Muscle of leg (tissue), 11 donors: ENCODE results near the gene FOSB. TPM values are rescaled to one million over a fixed set of nuclear protein-coding genes. Genes with fewer than 3 reads are reported as not detected.

Source experiments
- DNase-seq: peaks from one replicate; pipeline ENCODE4 v3.0.0; 2013
- H3K27ac ChIP-seq: one replicate; pipeline ENCODE4 v1.5.1; 2013; ENCODE audit warnings: mild to moderate bottlenecking, low read length, control low read depth
- H3K27me3 ChIP-seq: one replicate; pipeline ENCODE4 v1.6.1; 2013; ENCODE audit warnings: low read length; ENCODE audit not compliant: control insufficient read depth, insufficient read depth
- H3K36me3 ChIP-seq: one replicate; pipeline ENCODE4 v1.6.1; 2013; ENCODE audit warnings: low read length; ENCODE audit not compliant: control insufficient read depth, insufficient read depth
- H3K4me1 ChIP-seq: one replicate; pipeline ENCODE4 v1.6.1; 2013; ENCODE audit warnings: low read length; ENCODE audit not compliant: control insufficient read depth, insufficient read depth
- H3K4me3 ChIP-seq: one replicate; pipeline ENCODE4 v1.5.1; 2013; ENCODE audit warnings: low read length, control low read depth
- H3K9me3 ChIP-seq: replicated peaks from 2 replicates; pipeline ENCODE4 v1.6.1; 2013; ENCODE audit warnings: low read depth, low read length; ENCODE audit not compliant: control insufficient read depth
- WGBS: methylation state at CpG from one replicate; pipeline ENCODE4 v1.1.5; 2013; ENCODE audit warnings: missing lambda C conversion rate; ENCODE audit not compliant: insufficient coverage; 5-methylcytosine and 5-hydroxymethylcytosine counted together
- polyA plus RNA-seq, 8 donors: library from polyadenylated mRNA; unstranded; fragments of 120-200 nt; gene quantifications; one replicate each; pipeline versions ENCODE4 v1.2.1 to v1.2.3, GENCODE V29; 2013; ENCODE audit warnings: inconsistent platforms in 1 of 8, low replicate concordance in 1 of 8; ENCODE audit not compliant: insufficient read length in 8 of 8, insufficient read depth in 1 of 8
- total RNA-seq: library from RNA; stranded (reverse); fragments of 120-200 nt; gene quantifications from one replicate; pipeline ENCODE4 v1.2.4, GENCODE V29; 2013

FOSB gene
- total and polyA plus RNA-seq, 9 donors = 16.7 to 194 (median 54.9) TPM

DNA sequence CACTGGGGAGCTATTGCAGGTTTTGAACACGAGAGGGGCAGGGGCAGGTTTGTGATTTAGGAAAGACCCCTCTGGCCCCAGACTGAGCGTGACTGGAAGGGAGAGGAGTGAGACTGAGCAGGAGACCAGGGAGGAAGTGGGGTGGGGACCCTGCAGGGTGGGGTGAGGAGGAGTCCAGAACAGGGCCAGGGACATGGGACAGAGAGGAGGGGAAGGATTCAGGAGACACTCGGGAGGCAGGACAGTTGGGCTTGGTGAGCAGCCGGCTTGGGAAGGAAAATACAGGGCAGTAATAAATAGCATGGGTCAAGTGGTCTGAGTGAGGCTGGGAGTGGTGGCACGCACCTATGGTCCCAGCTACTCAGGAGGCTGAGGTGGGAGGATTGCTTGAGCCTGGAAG is 9.4 kb downstream of the FOSB start:
- Histone ChIP-seq H3K36me3 (peaks cover 6% of the 10 kb centered on the region), H3K27ac (no peak overlapping the region), H3K27me3 (peaks cover 48% of the 10 kb centered on the region), H3K4me3 (no peak overlapping the region), H3K4me1 (peaks cover 31% of the 10 kb centered on the region), H3K9me3 (no peaks in the 10 kb centered on the region)
- 31% methylated on average over 4 of the region's 5 CpGs for WGBS
- DNase-seq = no peak

DNA sequence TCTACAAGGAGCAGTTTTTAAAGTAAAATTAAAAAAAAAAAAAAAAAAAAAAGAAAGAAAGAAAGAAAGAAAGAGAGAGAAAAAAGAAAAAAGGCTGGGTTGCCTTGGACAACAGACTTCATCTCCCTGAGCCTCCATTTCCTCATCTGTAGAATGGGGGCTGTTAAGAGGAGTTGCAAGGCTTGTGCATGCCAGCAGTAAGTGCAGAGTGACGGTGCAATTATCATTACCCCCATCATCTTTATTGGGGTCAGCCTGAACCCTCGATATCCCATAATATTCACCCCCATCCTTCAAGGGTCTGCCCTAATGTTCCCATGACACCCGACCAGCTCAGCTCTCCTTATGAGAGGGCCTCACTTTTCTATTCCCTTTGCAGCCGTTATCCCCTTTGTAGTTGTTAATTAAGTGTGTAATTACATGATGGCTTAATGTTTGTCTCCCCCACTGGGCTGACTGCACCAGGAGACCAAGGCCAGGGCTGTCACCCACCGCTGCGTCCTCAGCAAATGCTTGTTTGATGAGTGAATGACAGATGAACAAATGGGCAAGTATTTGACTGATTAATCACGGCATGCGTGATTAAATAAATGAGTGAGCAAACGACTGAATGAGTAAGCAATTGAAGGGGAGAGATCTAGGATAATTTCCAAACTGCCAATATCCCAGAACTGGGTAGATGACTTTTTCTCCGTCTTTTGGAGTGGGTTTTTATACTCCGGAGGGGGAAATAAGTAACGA is 10.1 kb downstream of the FOSB start:
- no peaks in the 10 kb centered on the region for H3K9me3 ChIP-seq
- DNase-seq = peak; percentile 67

DNA sequence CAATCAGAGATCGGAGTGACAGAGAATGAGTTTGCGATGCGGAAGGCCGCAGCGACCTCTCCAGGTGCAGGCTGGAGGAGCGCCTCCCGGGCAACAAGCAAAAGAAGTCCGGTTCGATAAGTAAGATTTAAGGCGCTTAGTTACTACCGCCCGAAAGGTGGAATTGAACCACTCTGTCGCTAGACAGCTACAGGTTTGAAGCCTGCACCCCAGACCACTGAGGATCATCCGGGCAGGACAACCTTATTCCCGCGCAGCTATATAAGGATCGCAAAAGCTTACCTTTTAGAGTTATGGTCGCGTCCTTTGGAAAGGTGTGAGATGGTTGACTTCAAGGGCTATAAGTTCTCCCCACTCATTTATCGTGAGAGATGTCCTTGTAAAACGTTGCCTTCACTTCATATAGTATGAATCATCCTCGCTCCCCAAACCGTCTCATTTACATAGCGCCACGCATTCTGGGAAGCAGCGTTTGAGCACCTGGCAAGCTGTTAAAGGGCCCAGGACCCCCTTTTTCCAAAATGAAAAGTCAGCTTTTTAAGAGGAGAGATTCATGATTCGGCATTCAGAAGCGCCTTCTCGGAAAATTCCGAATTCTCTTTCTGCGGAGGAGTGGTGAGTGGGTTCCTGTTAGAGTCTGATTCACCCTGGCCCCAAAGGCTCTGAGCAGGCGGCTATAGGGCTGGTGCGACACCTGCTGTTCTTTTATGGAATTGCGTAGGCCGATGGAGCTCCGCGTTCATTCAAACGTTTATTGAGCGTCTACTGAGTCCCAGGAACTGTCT is 10.8 kb downstream of the FOSB start:
- no peaks in the 10 kb centered on the region for H3K9me3 ChIP-seq
- peak overlapping the region; percentile 98 for H3K27ac ChIP-seq
- DNase-seq = peak; percentile 93
- H3K4me3 ChIP-seq = peak overlapping the region; percentile 58
- WGBS = 0% methylated on average over 27 of the region's 39 CpGs
- no peaks in the 10 kb centered on the region for H3K36me3 ChIP-seq
- H3K27me3 ChIP-seq = peaks cover 34% of the 10 kb centered on the region
- H3K4me1 ChIP-seq = peaks cover 23% of the 10 kb centered on the region

More for the DNA sequence above, 10.1 kb downstream of the FOSB start:
- Histone ChIP-seq H3K27me3 (peaks cover 41% of the 10 kb centered on the region), H3K4me1 (peaks cover 24% of the 10 kb centered on the region), H3K27ac (peak overlapping the region; percentile 98), H3K4me3 (peak overlapping the region; percentile 58), H3K36me3 (peaks cover under 1% of the 10 kb centered on the region)
- 11% methylated on average over 6 of the region's 12 CpGs for whole genome bisulfite sequencing

DNA sequence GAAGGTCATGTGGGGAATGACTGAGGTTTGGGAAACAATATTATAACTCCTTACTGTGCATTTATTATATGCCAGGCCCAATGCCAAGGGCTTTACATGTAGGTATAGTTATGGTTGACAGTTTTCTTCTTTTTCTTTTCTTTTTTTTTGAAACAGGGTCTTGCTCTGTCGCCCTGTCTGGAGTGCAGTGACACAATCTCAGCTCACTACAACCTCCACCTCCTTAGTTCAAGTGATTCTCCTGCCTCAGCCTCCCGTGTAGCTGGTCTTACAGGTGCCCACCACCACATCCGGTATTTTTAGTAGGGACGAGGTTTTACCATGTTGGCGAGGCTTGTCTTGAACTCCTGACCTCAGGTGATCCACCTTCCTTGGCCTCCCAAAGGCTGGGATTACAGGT is 15.2 kb downstream of the FOSB start:
- no peak for DNase-seq
- H3K36me3 ChIP-seq = peaks cover 5% of the 10 kb centered on the region
- no peaks in the 10 kb centered on the region for H3K9me3 ChIP-seq
- no peak overlapping the region for H3K4me3 ChIP-seq
- H3K27me3 ChIP-seq = no peaks in the 10 kb centered on the region
- no peak overlapping the region for H3K27ac ChIP-seq
- 92% methylated on average over 3 of the region's 5 CpGs for WGBS
- peaks cover 11% of the 10 kb centered on the region for H3K4me1 ChIP-seq

DNA sequence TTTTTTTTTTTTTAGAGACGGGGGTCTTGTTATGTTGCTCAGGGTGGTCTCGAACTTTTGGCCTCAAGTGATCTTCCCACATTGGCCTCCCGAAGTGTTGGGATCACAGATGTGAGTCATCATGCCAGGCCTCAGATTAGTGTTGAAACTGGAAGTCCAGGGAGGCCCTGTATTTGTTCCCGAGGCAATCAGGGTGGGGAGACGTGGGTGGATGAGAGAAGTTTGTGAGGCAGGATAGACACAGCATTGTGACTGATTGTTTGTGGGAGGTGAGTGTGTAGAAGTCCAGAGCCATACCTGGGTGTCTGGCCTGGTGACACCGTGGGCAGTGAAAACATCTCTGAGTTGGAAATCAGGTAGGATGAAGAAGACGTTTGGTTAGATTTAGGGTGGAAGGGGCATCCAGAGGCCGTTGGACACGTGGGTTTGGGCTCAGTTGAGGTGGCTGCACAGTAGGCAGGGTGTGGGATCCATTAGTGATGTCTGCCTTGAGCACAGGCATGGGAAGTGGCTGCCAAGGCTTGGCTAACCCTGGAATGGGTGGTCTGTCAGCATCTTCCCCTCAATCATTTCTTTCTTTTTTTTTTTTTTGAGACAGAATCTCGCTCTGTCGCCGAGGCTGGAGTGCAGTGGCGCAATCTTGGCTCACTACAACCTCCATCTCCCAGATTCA is 16.6 kb downstream of the FOSB start:
- Histone ChIP-seq H3K4me3 (no peak overlapping the region), H3K9me3 (no peaks in the 10 kb centered on the region), H3K27ac (no peak overlapping the region), H3K36me3 (peaks cover 17% of the 10 kb centered on the region), H3K27me3 (no peaks in the 10 kb centered on the region), H3K4me1 (peaks cover 7% of the 10 kb centered on the region)
- DNase-seq = no peak
- 80% methylated on average over 11 of the region's 13 CpGs for WGBS

DNA sequence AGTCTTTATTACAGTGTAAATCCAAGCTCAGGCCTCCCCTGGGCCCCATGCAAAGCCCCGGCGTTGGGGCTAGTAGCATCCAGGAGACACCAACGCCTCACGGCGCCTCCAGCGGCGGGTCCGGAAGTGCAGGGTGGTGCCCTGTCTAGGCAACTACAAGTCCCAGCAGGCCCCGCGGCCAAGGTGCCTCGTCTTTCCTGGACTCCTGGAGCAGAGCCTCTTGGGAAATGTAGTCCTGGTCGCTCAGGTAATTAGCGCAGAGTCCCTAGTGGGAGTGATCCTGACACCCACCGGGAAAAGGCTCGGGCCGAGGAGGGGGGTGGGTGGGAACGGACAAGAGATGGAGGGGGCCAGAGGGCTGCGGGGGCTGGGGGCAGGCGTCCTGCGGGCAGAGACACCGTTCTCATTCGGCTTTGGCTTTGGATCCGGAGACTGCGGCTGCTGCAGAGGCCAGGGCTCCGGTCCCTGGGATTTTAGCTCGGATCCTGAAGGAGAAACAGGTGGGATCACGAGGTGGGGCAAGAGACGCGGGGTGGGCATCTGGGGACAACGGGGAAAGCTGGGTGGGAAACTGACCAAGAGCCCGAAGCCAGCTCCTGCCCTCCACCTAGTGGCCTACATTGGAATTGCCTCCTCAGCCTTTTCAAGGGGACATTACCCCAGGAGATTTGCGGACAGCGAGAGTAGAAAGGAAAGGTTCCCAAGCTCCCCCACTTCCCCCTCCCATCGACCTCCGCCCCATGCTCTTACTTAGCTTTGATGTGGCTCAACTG is 17.7 kb downstream of the FOSB start:
- Histone ChIP-seq H3K9me3 (no peaks in the 10 kb centered on the region), H3K4me1 (peaks cover 7% of the 10 kb centered on the region), H3K27me3 (no peaks in the 10 kb centered on the region), H3K4me3 (peak overlapping the region; percentile 50), H3K27ac (peak overlapping the region; percentile 39), H3K36me3 (peaks cover 18% of the 10 kb centered on the region)
- 0% methylated on average over 22 of the region's 35 CpGs for WGBS
- peak; percentile 97 for DNase-seq

DNA sequence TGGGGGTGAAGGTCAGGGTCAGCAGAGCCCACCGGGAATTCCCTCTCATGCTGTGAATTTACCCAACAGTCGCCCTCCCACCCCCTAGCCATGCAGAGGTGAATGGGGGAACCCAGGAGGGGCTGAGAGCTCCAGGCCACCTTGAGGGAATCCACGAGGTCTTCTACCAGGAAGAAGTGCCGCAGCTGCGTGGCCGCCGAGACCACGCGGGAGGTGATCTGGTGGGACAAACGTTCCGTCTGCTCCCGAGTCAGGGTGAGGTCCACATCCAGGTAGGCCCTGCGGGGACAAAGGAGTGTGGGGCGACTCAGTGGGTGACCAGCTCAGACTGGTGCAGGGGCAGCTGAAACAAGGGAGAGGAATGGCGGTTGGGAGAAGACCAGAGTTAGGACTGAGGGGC is 20.9 kb downstream of the FOSB start:
- H3K27ac ChIP-seq = no peak overlapping the region
- 90% methylated on average over 13 of the region's 15 CpGs for WGBS
- peak; percentile 4 for DNase-seq

DNA sequence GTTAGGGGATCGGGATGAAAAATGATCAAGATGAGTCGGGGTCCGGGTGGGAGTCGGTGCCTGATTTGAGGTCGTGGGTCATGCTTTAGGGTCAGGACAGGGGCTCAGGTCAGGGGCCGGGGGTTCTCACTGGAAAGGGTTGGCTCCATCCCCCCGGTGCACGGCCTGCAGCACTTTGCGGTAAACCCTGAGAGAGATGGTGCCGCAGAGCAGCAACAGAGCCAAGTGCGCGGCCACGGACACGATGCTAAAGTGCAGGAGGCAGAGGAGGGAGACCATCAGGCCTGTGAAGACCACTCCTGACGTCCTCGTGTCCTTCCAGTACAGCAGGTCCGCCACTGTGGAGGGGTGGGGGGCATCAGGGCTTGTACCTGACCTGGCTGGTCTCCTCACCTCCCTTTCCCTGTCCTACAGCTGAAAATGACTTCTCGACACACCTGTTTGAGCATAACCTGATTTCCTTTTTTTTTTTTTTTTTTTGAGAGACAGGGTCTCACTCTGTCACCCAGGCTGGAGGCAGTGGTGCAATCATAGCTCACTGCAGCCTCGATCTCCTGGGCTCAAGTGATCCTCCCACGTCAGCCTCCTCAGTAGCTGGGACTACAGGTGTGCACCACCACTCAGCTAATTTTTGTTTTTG is 21.5 kb downstream of the FOSB start:
- WGBS = 91% methylated on average over 18 of the region's 20 CpGs
- peaks cover 18% of the 10 kb centered on the region for H3K36me3 ChIP-seq
- no peak overlapping the region for H3K4me3 ChIP-seq
- no peaks in the 10 kb centered on the region for H3K27me3 ChIP-seq
- no peak overlapping the region for H3K27ac ChIP-seq
- no peaks in the 10 kb centered on the region for H3K9me3 ChIP-seq
- peak; percentile 4 for DNase-seq
- H3K4me1 ChIP-seq = peaks cover 23% of the 10 kb centered on the region

More for the DNA sequence above, 20.9 kb downstream of the FOSB start:
- Histone ChIP-seq H3K9me3 (no peaks in the 10 kb centered on the region), H3K4me3 (no peak overlapping the region), H3K36me3 (peaks cover 18% of the 10 kb centered on the region), H3K27me3 (no peaks in the 10 kb centered on the region), H3K4me1 (peaks cover 22% of the 10 kb centered on the region)

DNA sequence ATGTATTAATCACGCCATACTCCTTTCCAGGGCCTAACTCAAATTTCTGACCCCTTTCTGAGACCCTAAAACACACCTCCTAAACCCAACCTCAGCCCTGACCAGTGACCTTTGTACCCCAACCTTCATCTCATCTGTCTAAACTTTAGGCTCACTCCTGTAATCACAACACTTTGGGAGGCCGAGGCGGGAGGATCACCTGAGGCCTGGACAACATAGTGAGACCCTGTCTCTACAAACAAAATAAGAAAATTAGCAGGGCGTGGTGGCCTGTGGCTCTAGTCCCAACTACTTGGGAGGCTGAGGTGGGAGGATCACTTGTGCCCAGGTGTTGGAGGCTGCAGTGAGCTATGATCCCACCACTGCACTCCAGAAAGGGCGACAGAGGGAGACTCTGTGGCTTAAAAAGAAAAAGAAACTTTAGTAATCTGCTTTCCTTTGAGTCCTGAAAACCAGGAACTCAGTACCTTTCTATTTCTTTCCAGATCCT is 24.4 kb downstream of the FOSB start:
- WGBS = 44% methylated on average over 2 of the region's 5 CpGs
- Histone ChIP-seq H3K36me3 (peaks cover 13% of the 10 kb centered on the region), H3K9me3 (no peaks in the 10 kb centered on the region), H3K27me3 (peaks cover 8% of the 10 kb centered on the region), H3K27ac (peak overlapping the region; percentile 98), H3K4me1 (peaks cover 22% of the 10 kb centered on the region), H3K4me3 (peak overlapping the region; percentile 85)
- peak; percentile 5 for DNase-seq
